Stomach (tissue), 4 donors: ENCODE data around the gene UCK2.

ENCODE experiments used
- CTCF ChIP-seq, 7 experiments: fragments of 450-650 bp in 4 of 7; fragments of 200-600 bp in 3 of 7; sonication (generic) in 3 of 7; IDR thresholded peaks; one replicate each; pipeline ENCODE4 v1.5.1; 2016 to 2019; ENCODE audit warnings: antibody characterized with exemption in 7 of 7, control low read depth in 2 of 7, mild to moderate bottlenecking in 1 of 7
- EP300 ChIP-seq: sonication (generic); formaldehyde crosslinking; IDR thresholded peaks from one replicate; pipeline ENCODE4 v1.6.1; 2017; ENCODE audit warnings: antibody characterized with exemption
- POLR2A ChIP-seq, 4 donors: fragments of 450-650 bp; IDR thresholded peaks; one replicate each; pipeline ENCODE4 v1.6.1; 2016; ENCODE audit warnings: antibody characterized with exemption in 4 of 4, control low read depth in 2 of 4, mild to moderate bottlenecking in 1 of 4, moderate library complexity in 1 of 4

GRCh38 chr1:165942927-165943597 lies 115.6 kb downstream of the UCK2 start:
- TF ChIP-seq POLR2A (IDR thresholded peaks at IDR 0.05), result no peak
- TF ChIP-seq CTCF (IDR thresholded peaks at IDR 0.05), result no peak
- no peak for TF ChIP-seq EP300
